ENCODE data around the gene KCNQ2. TPM values are rescaled to one million over a fixed set of nuclear protein-coding genes. Genes with fewer than 3 reads are reported as not detected.

Gene KCNQ2
- total RNA-seq, 1 donor from 2014 or later = 354 TPM

GRCh38 chr20:63418617-63419016, 53.8 kb downstream of the KCNQ2 start:
- Mint-ChIP-seq H3K27me3 (ENCODE audit: unreplicated experiment) (peaks cover 20% of the 10 kb centered on the region), H3K4me1 (ENCODE audit: low read depth, unreplicated experiment) (peaks cover 20% of the 10 kb centered on the region), H3K36me3 (ENCODE audit: unreplicated experiment) (no peaks in the 10 kb centered on the region), H3K4me3 (ENCODE audit: unreplicated experiment) (peak overlapping the region; percentile 15), H3K27ac (ENCODE audit: unreplicated experiment) (peak overlapping the region; percentile 8), H3K9me3 (ENCODE audit: unreplicated experiment) (peaks cover 14% of the 10 kb centered on the region)
- DNase-seq = no peak
- TF ChIP-seq CTCF (IDR thresholded peaks at IDR 0.05; ENCODE audit: partially characterized antibody, unreplicated experiment) = no peak

- Mint-ChIP-seq H3K27ac (ENCODE audit: unreplicated experiment) (no peak overlapping the region), H3K4me1 (ENCODE audit: low read depth, unreplicated experiment) (peaks cover 19% of the 10 kb centered on the region), H3K9me3 (ENCODE audit: unreplicated experiment) (peaks cover 17% of the 10 kb centered on the region), H3K36me3 (ENCODE audit: unreplicated experiment) (no peaks in the 10 kb centered on the region), H3K4me3 (ENCODE audit: unreplicated experiment) (no peak overlapping the region), H3K27me3 (ENCODE audit: unreplicated experiment) (peaks cover 23% of the 10 kb centered on the region)
- no peak for TF ChIP-seq CTCF (IDR thresholded peaks at IDR 0.05; ENCODE audit: partially characterized antibody, unreplicated experiment)
- DNase-seq = no peak
Measured at GRCh38 chr20:63417738-63418120, 54.7 kb downstream of the KCNQ2 start.

GRCh38 chr20:63417097-63417737, 55.2 kb downstream of the KCNQ2 start:
- H3K9me3 Mint-ChIP-seq (ENCODE audit: unreplicated experiment) = peaks cover 18% of the 10 kb centered on the region
- no peaks in the 10 kb centered on the region for H3K36me3 Mint-ChIP-seq (ENCODE audit: unreplicated experiment)
- H3K4me3 Mint-ChIP-seq (ENCODE audit: unreplicated experiment) = peak overlapping the region; percentile 68
- peaks cover 23% of the 10 kb centered on the region for H3K27me3 Mint-ChIP-seq (ENCODE audit: unreplicated experiment)
- DNase-seq = no peak
- TF ChIP-seq CTCF (IDR thresholded peaks at IDR 0.05; ENCODE audit: partially characterized antibody, unreplicated experiment) = no peak
- H3K4me1 Mint-ChIP-seq (ENCODE audit: low read depth, unreplicated experiment) = peaks cover 21% of the 10 kb centered on the region
- H3K27ac Mint-ChIP-seq (ENCODE audit: unreplicated experiment) = peak overlapping the region; percentile 97

- peaks cover 22% of the 10 kb centered on the region for H3K4me1 Mint-ChIP-seq (ENCODE audit: low read depth, unreplicated experiment)
Measured at GRCh38 chr20:63416631-63417030, 55.8 kb downstream of the KCNQ2 start.

More at GRCh38 chr20:63416631-63417030, 55.8 kb downstream of the KCNQ2 start:
- TF ChIP-seq CTCF (IDR thresholded peaks at IDR 0.05; ENCODE audit: partially characterized antibody, unreplicated experiment) = no peak
- Mint-ChIP-seq H3K36me3 (ENCODE audit: unreplicated experiment) (no peaks in the 10 kb centered on the region), H3K27me3 (ENCODE audit: unreplicated experiment) (peaks cover 25% of the 10 kb centered on the region), H3K4me3 (ENCODE audit: unreplicated experiment) (peak overlapping the region; percentile 71), H3K9me3 (ENCODE audit: unreplicated experiment) (peaks cover 22% of the 10 kb centered on the region), H3K27ac (ENCODE audit: unreplicated experiment) (peak overlapping the region; percentile 97)
- peak; percentile 77 for DNase-seq
